Gastroesophageal sphincter (tissue), 4 donors: ENCODE data around the gene MCM7. TPM values are rescaled to one million over a fixed set of nuclear protein-coding genes. Genes with fewer than 3 reads are reported as not detected.

Source experiments
- ATAC-seq: fragments of 150-250 bp; one replicate; pipeline ENCODE4 v1.9.1; 2016; ENCODE audit warnings: mild to moderate bottlenecking, moderate library complexity
- H3K27ac ChIP-seq, 4 donors: fragments of 200-600 bp; sonication (generic) in 3 of 4; 1 replicate in 3 of 4; 2 replicates in 1 of 4; pipeline ENCODE4 v1.5.1; 2016 to 2019
- H3K27me3 ChIP-seq: fragments of 200-600 bp; sonication (generic); one replicate; pipeline ENCODE4 v1.5.1; 2019
- H3K36me3 ChIP-seq, 2 donors: fragments of 200-600 bp; sonication (generic); one replicate each; pipeline ENCODE4 v1.5.1; 2019; ENCODE audit warnings: control low read depth in 1 of 2
- H3K4me1 ChIP-seq, 3 donors: fragments of 200-600 bp; sonication (generic); 1 replicate in 2 of 3; 2 replicates in 1 of 3; pipeline ENCODE4 v1.5.1; 2016 to 2019; ENCODE audit warnings: control low read depth in 2 of 3
- H3K4me3 ChIP-seq, 2 donors: fragments of 200-600 bp; sonication (generic); one replicate each; pipeline ENCODE4 v1.5.1; 2019; ENCODE audit warnings: mild to moderate bottlenecking in 1 of 2, moderate library complexity in 1 of 2
- H3K9me3 ChIP-seq, 3 donors: fragments of 200-600 bp; sonication (generic); one replicate each; pipeline ENCODE4 v1.5.1; 2017 to 2019; ENCODE audit warnings: control low read depth in 2 of 3
- CTCF ChIP-seq, 4 experiments: fragments of 200-600 bp in 2 of 4; fragments of 450-650 bp in 2 of 4; sonication (generic) in 1 of 4; IDR thresholded peaks; one replicate each; pipeline ENCODE4 v1.5.1; 2017 to 2019; ENCODE audit warnings: antibody characterized with exemption in 4 of 4, mild to moderate bottlenecking in 2 of 4, moderate library complexity in 2 of 4
- EP300 ChIP-seq: sonication (generic); formaldehyde crosslinking; IDR thresholded peaks from one replicate; pipeline ENCODE4 v1.6.1; 2017; ENCODE audit warnings: antibody characterized with exemption, mild to moderate bottlenecking
- POLR2A ChIP-seq, 2 donors: fragments of 450-650 bp; IDR thresholded peaks; one replicate each; pipeline ENCODE4 v1.6.1; 2017; ENCODE audit warnings: antibody characterized with exemption in 2 of 2, mild to moderate bottlenecking in 2 of 2, moderate library complexity in 1 of 2
- POLR2AphosphoS5 ChIP-seq: sonication (generic); formaldehyde crosslinking; IDR thresholded peaks from one replicate; pipeline ENCODE4 v1.6.1; 2017; ENCODE audit warnings: antibody characterized with exemption
- WGBS, 2 donors: methylation state at CpG; one replicate each; pipeline ENCODE4 v1.1.5; 2018; ENCODE audit warnings: low coverage in 1 of 2; 5-methylcytosine and 5-hydroxymethylcytosine counted together
- total RNA-seq, 4 donors: library from RNA; depleted of rRNA; stranded (reverse); fragments of >200 nt; gene quantifications; one replicate each; pipeline ENCODE4 v1.1.0, GENCODE V29; 2016

MCM7 gene
- total RNA-seq, 4 donors from 2014 or later = 30.7 to 52.0 (median 45.1) TPM

GRCh38 chr7:100106633-100107032, 5.4 kb upstream of the MCM7 start:
- TF ChIP-seq CTCF (IDR thresholded peaks at IDR 0.05) = no peak
- TF ChIP-seq POLR2AphosphoS5 = no peak
- no peak for TF ChIP-seq POLR2A (IDR thresholded peaks at IDR 0.05)
- TF ChIP-seq EP300 = no peak
- WGBS, 2 donors = no CpG with 5 or more reads among the region's 17 CpGs
- Histone ChIP-seq H3K4me1 (peaks cover 0 to 15% (median 6%) of the 10 kb centered on the region in 3 donors), H3K27me3 (no peaks in the 10 kb centered on the region), H3K4me3 (no peak overlapping the region), H3K9me3 (no peaks in the 10 kb centered on the region), H3K27ac (no peak overlapping the region), H3K36me3 (peaks cover 0 to 91% of the 10 kb centered on the region in 2 donors)
- ATAC-seq = no peak

GRCh38 chr7:100105534-100105933, 4.3 kb upstream of the MCM7 start:
- H3K27ac ChIP-seq = no peak overlapping the region
- H3K36me3 ChIP-seq = peaks cover 0 to 80% of the 10 kb centered on the region in 2 donors
- no peaks in the 10 kb centered on the region for H3K27me3 ChIP-seq
- TF ChIP-seq CTCF (IDR thresholded peaks at IDR 0.05) (no peak), EP300 (no peak), POLR2AphosphoS5 (no peak), POLR2A (IDR thresholded peaks at IDR 0.05) (no peak)
- 80% methylated on average over 3 of the region's 4 CpGs; no CpG with 5 or more reads in 1 of the 2 donors for WGBS, 2 donors
- H3K4me1 ChIP-seq = peaks cover 0 to 20% (median 6%) of the 10 kb centered on the region in 3 donors
- ATAC-seq = no peak
- no peaks in the 10 kb centered on the region for H3K9me3 ChIP-seq
- no peak overlapping the region for H3K4me3 ChIP-seq

- ATAC-seq = no peak
- peaks cover 0 to 40% (median 13%) of the 10 kb centered on the region in 3 donors for H3K4me1 ChIP-seq
- no peak for TF ChIP-seq POLR2A (IDR thresholded peaks at IDR 0.05)
- no peak for TF ChIP-seq POLR2AphosphoS5
- no peak for TF ChIP-seq CTCF (IDR thresholded peaks at IDR 0.05)
- TF ChIP-seq EP300 = no peak
- peak overlapping the region in 2 of 4 donors; percentile 9 to 93 for H3K27ac ChIP-seq
- no peaks in the 10 kb centered on the region for H3K9me3 ChIP-seq
- peaks cover 0 to 71% of the 10 kb centered on the region in 2 donors for H3K36me3 ChIP-seq
- no peaks in the 10 kb centered on the region for H3K27me3 ChIP-seq
- H3K4me3 ChIP-seq = no peak overlapping the region
- 66 to 70% methylated on average over 4 to 7 of the region's 17 CpGs for WGBS, 2 donors
Observed at GRCh38 chr7:100102950-100103840, 2.0 kb upstream of the MCM7 start.

- Histone ChIP-seq H3K4me3 (peak overlapping the region; percentile 64 to 65), H3K27ac (peak overlapping the region; percentile 85 to 98 (median 90)), H3K9me3 (no peaks in the 10 kb centered on the region), H3K4me1 (peaks cover 0 to 41% (median 13%) of the 10 kb centered on the region in 3 donors), H3K36me3 (peaks cover 0 to 71% of the 10 kb centered on the region in 2 donors), H3K27me3 (no peaks in the 10 kb centered on the region)
- TF ChIP-seq CTCF (IDR thresholded peaks at IDR 0.05) (no peak), POLR2A (IDR thresholded peaks at IDR 0.05) (peak in 1 of 2 donors; percentile 32), POLR2AphosphoS5 (peak; percentile 92), EP300 (no peak)
- ATAC-seq = peak; percentile 89
- 0% methylated on average over 2 of the region's 61 CpGs; no CpG with 5 or more reads in 1 of the 2 donors for WGBS, 2 donors
Observed at GRCh38 chr7:100100420-100101015, 679 bp downstream of the MCM7 start.
